ENCODE results near the gene CNKSR1. TPM values are rescaled to one million over a fixed set of nuclear protein-coding genes. Genes with fewer than 3 reads are reported as not detected.

Gene CNKSR1
- total RNA-seq, 1 experiment from 2014 or later = 18.0 TPM

GRCh38 chr1:26169669-26170471, 7.4 kb upstream of the CNKSR1 start, which contains the start of gene ZNF593 (continued):
- TF ChIP-seq E2F1 (CRISPR knock-in tag; IDR thresholded peaks at IDR 0.05) (0 out of 2 replicates have a peak, but pooled peaks have one; percentile 60), PRRX2 (CRISPR knock-in tag; IDR thresholded peaks at IDR 0.05) (no peak), NFE2L1 (CRISPR knock-in tag; IDR thresholded peaks at IDR 0.05) (0 out of 2 replicates have a peak, but pooled peaks have one; percentile 26), NR3C1 (CRISPR knock-in tag; conservative IDR thresholded peaks at IDR 0.05; ENCODE audit: low read depth) (no peak), E2F4 (CRISPR knock-in tag; IDR thresholded peaks at IDR 0.05; ENCODE audit: borderline replicate concordance, low read depth) (no peak), JUN (CRISPR knock-in tag; IDR thresholded peaks at IDR 0.05) (peak; percentile 66; the same call in 1 of the 2 replicates), ZNF671 (CRISPR knock-in tag; IDR thresholded peaks at IDR 0.05) (no peak), TEAD1 (CRISPR knock-in tag; IDR thresholded peaks at IDR 0.05) (peak; percentile 90), RORB (CRISPR knock-in tag; IDR thresholded peaks at IDR 0.05) (no peak), ZNF232 (CRISPR knock-in tag; IDR thresholded peaks at IDR 0.05) (no peak), IRF1 (CRISPR knock-in tag; IDR thresholded peaks at IDR 0.05) (no peak), MLX (CRISPR knock-in tag; IDR thresholded peaks at IDR 0.05) (0 out of 2 replicates have a peak, but pooled peaks have one; percentile 77), HMGA2 (CRISPR knock-in tag; IDR thresholded peaks at IDR 0.05) (no peak), CBFB (CRISPR knock-in tag; IDR thresholded peaks at IDR 0.05; ENCODE audit: low read depth) (peak; percentile 62; the same call in 1 of the 2 replicates), HMGXB4 (CRISPR knock-in tag; IDR thresholded peaks at IDR 0.05) (peak; percentile 99), TCF7 (CRISPR knock-in tag; IDR thresholded peaks at IDR 0.05; ENCODE audit: low read depth) (no peak), FOXK1 (CRISPR knock-in tag; IDR thresholded peaks at IDR 0.05) (peak; percentile 86; the same call in 1 of the 2 replicates), SP1 (CRISPR knock-in tag; conservative IDR thresholded peaks at IDR 0.05) (peak; percentile 98), ZNF425 (CRISPR knock-in tag; conservative IDR thresholded peaks at IDR 0.05) (no peak), MXD4 (CRISPR knock-in tag; IDR thresholded peaks at IDR 0.05; ENCODE audit: borderline replicate concordance) (no peak), ZNF512 (CRISPR knock-in tag; IDR thresholded peaks at IDR 0.05; ENCODE audit: borderline replicate concordance) (no peak)
- TF ChIP-seq, protein P1, sequence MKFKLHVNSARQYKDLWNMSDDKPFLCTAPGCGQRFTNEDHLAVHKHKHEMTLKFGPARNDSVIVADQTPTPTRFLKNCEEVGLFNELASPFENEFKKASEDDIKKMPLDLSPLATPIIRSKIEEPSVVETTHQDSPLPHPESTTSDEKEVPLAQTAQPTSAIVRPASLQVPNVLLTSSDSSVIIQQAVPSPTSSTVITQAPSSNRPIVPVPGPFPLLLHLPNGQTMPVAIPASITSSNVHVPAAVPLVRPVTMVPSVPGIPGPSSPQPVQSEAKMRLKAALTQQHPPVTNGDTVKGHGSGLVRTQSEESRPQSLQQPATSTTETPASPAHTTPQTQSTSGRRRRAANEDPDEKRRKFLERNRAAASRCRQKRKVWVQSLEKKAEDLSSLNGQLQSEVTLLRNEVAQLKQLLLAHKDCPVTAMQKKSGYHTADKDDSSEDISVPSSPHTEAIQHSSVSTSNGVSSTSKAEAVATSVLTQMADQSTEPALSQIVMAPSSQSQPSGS (CRISPR knock-in tag; IDR thresholded peaks at IDR 0.05; ENCODE audit: borderline replicate concordance, low read depth) = 0 out of 2 replicates have a peak, but pooled peaks have one; percentile 16
- TF ChIP-seq, protein P2, sequence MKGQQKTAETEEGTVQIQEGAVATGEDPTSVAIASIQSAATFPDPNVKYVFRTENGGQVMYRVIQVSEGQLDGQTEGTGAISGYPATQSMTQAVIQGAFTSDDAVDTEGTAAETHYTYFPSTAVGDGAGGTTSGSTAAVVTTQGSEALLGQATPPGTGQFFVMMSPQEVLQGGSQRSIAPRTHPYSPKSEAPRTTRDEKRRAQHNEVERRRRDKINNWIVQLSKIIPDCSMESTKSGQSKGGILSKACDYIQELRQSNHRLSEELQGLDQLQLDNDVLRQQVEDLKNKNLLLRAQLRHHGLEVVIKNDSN (CRISPR knock-in tag; IDR thresholded peaks at IDR 0.05) = peak; percentile 72; the same call in 1 of the 2 replicates
- TF ChIP-seq, protein P3, sequence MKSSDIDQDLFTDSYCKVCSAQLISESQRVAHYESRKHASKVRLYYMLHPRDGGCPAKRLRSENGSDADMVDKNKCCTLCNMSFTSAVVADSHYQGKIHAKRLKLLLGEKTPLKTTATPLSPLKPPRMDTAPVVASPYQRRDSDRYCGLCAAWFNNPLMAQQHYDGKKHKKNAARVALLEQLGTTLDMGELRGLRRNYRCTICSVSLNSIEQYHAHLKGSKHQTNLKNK (CRISPR knock-in tag; IDR thresholded peaks at IDR 0.05) = no peak
- TF ChIP-seq, protein P4, sequence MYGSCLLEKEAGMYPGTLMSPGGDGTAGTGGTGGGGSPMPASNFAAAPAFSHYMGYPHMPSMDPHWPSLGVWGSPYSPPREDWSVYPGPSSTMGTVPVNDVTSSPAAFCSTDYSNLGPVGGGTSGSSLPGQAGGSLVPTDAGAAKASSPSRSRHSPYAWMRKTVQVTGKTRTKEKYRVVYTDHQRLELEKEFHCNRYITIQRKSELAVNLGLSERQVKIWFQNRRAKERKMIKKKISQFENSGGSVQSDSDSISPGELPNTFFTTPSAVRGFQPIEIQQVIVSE (CRISPR knock-in tag; IDR thresholded peaks at IDR 0.05; ENCODE audit: borderline replicate concordance) = no peak
